AG09319 (cell line): ENCODE results near the gene ANOS1.

Experiments used
- DNase-seq: peaks from one replicate; pipeline ENCODE4 v3.0.0-alpha.2; 2010; ENCODE audit warnings: low read depth; ENCODE audit errors: extremely low read depth
- CTCF ChIP-seq: IDR thresholded peaks from 2 replicates; pipeline ENCODE4 v1.5.1; 2011; ENCODE audit warnings: low read depth, mild to moderate bottlenecking, inconsistent platforms, low read length, moderate library complexity

ANOS1 gene

GRCh38 chrX:8748855-8749254 lies 16.9 kb upstream of the ANOS1 start:
- no peak for DNase-seq
- TF ChIP-seq CTCF, result peak; percentile 63

GRCh38 chrX:8743126-8743732 lies 11.3 kb upstream of the ANOS1 start:
- no peak for DNase-seq
- peak; percentile 71 for TF ChIP-seq CTCF

GRCh38 chrX:8741981-8742380 lies 10.0 kb upstream of the ANOS1 start:
- no peak for DNase-seq
- no peak for TF ChIP-seq CTCF

- DNase-seq, result no peak
- peak; percentile 49 for TF ChIP-seq CTCF
Measured at GRCh38 chrX:8738588-8739189, 6.8 kb upstream of the ANOS1 start.

GRCh38 chrX:8737883-8738282 lies 5.9 kb upstream of the ANOS1 start:
- no peak for TF ChIP-seq CTCF

GRCh38 chrX:8730812-8731558 lies 952 bp downstream of the ANOS1 start:
- no peak for DNase-seq
- TF ChIP-seq CTCF, result no peak

More at GRCh38 chrX:8737883-8738282, 5.9 kb upstream of the ANOS1 start:
- no peak for DNase-seq

GRCh38 chrX:8729811-8730210 lies 2.1 kb downstream of the ANOS1 start:
- no peak for DNase-seq
- no peak for TF ChIP-seq CTCF
